Activated T-helper 1 cell treated with anti-CD3 and anti-CD28 coated beads, Interleukin-12 subunit alpha, Interleukin-12 subunit beta, Interleukin-2, Interleukin-4 antibody, amounts not matched to agents 30 ng/mL and 10 ng/mL and 1 ng/mL, durations not matched to agents 14 hours and 24 hours and 36 hours (primary cell): ENCODE results near the gene SNCB. TPM values are rescaled to one million over a fixed set of nuclear protein-coding genes. Genes with fewer than 3 reads are reported as not detected.

Experiments used
- DNase-seq: peaks from one replicate; pipeline ENCODE4 v3.0.0; 2021; ENCODE audit warnings: low spot score
- H3K27ac Mint-ChIP-seq: one replicate; pipeline ENCODE4 v1.8.0; 2021; ENCODE audit warnings: mild to moderate bottlenecking, mixed read lengths
- H3K27me3 Mint-ChIP-seq: one replicate; pipeline ENCODE4 v1.8.0; 2022; ENCODE audit warnings: mild to moderate bottlenecking, moderate library complexity, mixed read lengths; ENCODE audit not compliant: insufficient read depth
- H3K36me3 Mint-ChIP-seq: one replicate; pipeline ENCODE4 v1.8.0; 2021; ENCODE audit warnings: low read depth, mixed read lengths
- H3K4me1 Mint-ChIP-seq: one replicate; pipeline ENCODE4 v1.8.0; 2021; ENCODE audit warnings: low read depth, mixed read lengths
- H3K4me3 Mint-ChIP-seq: one replicate; pipeline ENCODE4 v1.8.0; 2021; ENCODE audit warnings: mild to moderate bottlenecking, moderate library complexity, mixed read lengths
- H3K9me3 Mint-ChIP-seq: one replicate; pipeline ENCODE4 v1.8.0; 2021; ENCODE audit warnings: mixed read lengths
- intact Hi-C: fragments of 100-400 bp; cut with micrococcal nuclease; formaldehyde crosslinking; loops from one replicate; pipeline ENCODE4 v1.15.1; 2024
- total RNA-seq: library from RNA; stranded (reverse); gene quantifications from 2 replicates; pipeline ENCODE4 v1.2.3, GENCODE V29; 2022

Gene SNCB
- total RNA-seq, 1 donor from 2014 or later, result not detected

DNA sequence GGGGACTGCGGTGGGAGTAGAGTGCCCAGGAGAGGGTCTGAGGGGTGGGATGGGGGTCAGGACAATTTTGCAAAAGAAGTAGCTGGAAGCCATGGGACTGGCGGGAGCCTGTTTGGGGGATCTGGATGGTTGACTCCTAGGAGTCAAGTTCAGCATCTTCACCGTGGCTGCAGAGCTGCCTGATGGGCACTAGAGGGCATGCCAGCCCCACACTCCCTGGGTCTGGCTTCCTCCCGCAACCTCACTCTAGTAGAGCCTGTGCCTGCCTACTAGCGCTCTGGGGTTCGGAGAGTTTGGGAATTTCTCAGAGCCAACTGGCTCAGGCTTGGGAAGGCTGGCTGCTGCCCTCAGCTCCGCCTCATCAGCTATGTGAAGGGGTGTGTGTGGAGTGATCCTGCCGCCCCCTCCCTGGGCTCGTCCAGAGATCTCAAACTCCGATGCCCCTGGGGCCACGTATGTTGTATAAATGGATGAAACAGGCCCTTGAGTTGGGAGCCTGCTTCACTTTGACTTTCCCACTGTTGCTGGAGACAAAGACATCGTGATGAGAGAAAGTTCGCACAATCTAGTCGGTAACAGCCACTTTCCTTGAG is 27.8 kb upstream of the SNCB start:
- Mint-ChIP-seq H3K4me3 (peak overlapping the region; percentile 54), H3K36me3 (peaks cover 17% of the 10 kb centered on the region), H3K4me1 (peaks cover 41% of the 10 kb centered on the region), H3K27ac (no peak overlapping the region), H3K27me3 (peaks cover 2% of the 10 kb centered on the region), H3K9me3 (no peaks in the 10 kb centered on the region)
- intact Hi-C loops, result loop anchor here (1.0 to 2.0 kb wide), 3 partner anchors 301 to 454 kb away; partner anchors contain the start of gene ZNF346
- peak; percentile 53 for DNase-seq

DNA sequence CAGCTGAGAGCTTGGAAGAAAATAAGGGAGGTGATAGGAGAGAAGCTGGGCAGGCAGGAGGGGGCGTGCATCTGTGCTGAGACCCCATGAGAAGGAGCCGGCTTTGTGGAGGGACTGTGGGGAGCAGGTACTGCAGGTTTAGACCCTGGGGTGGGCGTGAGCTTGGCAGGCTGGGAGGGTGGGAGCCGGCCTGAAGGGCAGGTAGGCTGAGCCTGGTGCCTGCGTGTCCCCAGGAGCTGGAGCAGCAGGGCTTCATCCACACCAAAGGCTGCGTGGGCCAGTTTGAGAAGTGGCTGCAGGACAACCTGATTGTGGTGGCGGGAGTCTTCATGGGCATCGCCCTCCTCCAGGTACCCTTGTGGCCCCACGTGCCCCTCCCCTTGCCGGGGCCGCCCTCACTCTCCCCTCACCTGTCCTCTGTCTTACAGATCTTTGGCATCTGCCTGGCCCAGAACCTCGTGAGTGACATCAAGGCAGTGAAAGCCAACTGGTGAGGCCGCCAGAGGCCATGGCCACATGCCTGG is 26.2 kb upstream of the SNCB start:
- Mint-ChIP-seq H3K36me3 (peaks cover 19% of the 10 kb centered on the region), H3K27me3 (peaks cover 2% of the 10 kb centered on the region), H3K9me3 (no peaks in the 10 kb centered on the region), H3K4me1 (peaks cover 57% of the 10 kb centered on the region), H3K4me3 (no peak overlapping the region), H3K27ac (peak overlapping the region; percentile 15)
- intact Hi-C loops, result no loop called here
- DNase-seq, result no peak

DNA sequence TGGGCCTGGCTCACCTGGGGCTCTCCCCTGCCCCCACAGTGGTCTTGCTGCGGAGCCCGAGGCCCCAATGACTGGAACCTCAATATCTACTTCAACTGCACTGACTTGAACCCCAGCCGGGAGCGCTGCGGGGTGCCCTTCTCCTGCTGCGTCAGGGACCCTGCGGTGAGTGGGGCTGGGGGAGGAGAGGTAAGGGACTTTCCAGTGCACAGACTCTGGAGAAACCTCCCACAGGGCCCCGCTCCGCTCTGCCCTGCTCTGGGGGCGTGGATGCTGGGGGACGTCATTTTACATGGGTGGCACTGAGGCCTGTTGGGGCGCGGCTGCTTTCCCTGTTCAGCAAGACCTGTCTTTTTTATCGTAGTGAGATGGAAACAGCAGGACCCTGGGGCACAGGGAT is 24.5 kb upstream of the SNCB start:
- peaks cover 2% of the 10 kb centered on the region for H3K27me3 Mint-ChIP-seq
- intact Hi-C loops, result no loop called here
- H3K36me3 Mint-ChIP-seq, result peaks cover 27% of the 10 kb centered on the region
- no peak for DNase-seq
- H3K4me3 Mint-ChIP-seq, result no peak overlapping the region
- no peak overlapping the region for H3K27ac Mint-ChIP-seq
- H3K9me3 Mint-ChIP-seq, result no peaks in the 10 kb centered on the region
- H3K4me1 Mint-ChIP-seq, result peaks cover 60% of the 10 kb centered on the region

DNA sequence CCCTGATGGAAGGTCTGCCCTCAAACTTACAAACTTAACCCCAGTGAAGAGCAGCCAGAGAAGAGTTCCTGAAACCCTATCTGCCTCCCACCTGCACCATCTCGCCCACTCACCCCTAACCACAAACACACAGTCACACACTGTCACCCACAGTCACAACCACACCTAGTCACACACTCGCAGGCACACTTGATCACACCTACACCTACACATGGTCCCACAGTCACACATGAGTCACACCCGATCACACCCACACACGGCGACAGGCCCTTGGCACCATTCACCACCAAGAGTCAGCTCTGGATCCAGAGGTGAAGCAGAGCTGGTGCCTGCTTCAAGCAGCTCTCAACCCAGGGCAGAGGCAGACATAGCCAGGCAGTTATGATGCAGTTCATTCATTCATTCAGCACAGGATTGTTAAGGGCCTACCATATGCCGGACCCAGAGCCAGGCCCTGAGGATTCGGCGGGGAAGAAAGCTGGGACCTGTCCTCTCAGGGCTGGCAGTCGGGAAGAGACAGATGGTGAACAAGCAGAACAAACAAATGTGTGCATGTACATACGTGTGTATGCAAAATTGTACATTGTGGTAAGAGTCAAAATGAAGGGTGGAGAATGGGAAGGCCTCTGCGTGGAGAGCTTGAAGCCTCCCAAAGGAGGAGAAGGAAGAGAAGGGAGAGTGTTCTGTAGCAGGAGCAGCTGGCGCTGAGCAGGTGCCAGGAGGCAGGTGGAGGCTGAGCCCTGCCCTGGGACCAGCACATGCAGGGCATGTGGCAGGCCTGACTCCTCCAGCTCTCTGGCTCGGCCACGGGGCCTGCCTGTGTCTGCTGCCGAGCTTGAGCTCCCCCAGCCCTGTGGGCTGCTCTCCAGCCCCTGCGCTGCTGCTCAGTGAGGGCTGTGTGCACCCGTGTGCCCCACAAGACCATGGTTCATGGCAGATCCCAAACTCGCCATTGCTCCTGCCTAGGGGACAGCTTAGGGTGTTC is 23.4 kb upstream of the SNCB start:
- intact Hi-C loops, result loop anchor here (1.0 kb wide), 1 partner anchor 248 kb away; no protein-coding TSS in a partner anchor
- Mint-ChIP-seq H3K36me3 (peaks cover 31% of the 10 kb centered on the region), H3K9me3 (no peaks in the 10 kb centered on the region), H3K27ac (peak overlapping the region; percentile 90), H3K27me3 (peaks cover 2% of the 10 kb centered on the region), H3K4me3 (peak overlapping the region; percentile 50), H3K4me1 (peaks cover 58% of the 10 kb centered on the region)
- peak; percentile 44 for DNase-seq

DNA sequence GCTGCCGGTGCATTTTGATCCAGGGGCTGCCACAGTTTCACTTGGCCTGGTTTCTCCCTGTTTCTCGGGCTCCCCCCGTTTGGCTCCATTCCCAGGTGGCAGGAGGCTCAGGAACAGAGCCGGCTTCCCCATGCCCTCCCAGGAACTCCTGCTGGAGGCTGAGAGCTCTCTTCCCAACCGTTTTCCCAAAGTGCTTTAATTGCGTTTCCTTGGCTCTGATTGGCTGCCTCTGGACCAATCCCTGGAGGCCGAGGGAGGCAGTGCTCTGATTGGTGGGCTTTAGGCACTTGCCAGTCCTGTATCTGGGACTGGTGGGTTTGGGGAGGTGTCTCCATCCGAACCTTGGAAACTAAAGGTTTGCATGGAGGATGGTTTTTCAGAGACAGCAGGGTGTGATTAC is 21.8 kb upstream of the SNCB start:
- Mint-ChIP-seq H3K4me3 (no peak overlapping the region), H3K9me3 (no peaks in the 10 kb centered on the region), H3K4me1 (peaks cover 54% of the 10 kb centered on the region), H3K27ac (no peak overlapping the region), H3K36me3 (peaks cover 29% of the 10 kb centered on the region), H3K27me3 (peaks cover 2% of the 10 kb centered on the region)
- no peak for DNase-seq
- intact Hi-C loops, result no loop called here

DNA sequence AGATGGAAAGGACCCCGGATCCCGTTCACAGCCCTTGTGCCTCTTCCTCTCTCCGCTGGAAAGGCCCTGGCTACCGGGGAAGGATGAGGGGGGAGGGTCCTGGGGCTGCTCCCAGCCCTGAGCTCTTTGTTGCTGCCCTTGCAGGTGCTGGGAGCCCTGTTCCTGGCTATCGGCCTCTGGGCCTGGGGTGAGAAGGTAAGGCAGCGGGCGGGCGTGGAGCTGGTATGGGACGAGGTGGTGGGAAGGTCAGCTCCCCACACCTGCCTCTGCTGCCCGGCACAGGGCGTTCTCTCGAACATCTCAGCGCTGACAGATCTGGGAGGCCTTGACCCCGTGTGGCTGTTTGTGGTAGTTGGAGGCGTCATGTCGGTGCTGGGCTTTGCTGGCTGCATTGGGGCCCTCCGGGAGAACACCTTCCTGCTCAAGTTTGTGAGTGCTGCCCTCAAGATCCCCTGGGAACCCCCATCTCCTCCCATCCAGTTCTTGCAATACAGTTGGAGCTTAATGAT is 21.2 kb upstream of the SNCB start:
- intact Hi-C loops, result no loop called here
- H3K36me3 Mint-ChIP-seq, result peaks cover 29% of the 10 kb centered on the region
- peaks cover 2% of the 10 kb centered on the region for H3K27me3 Mint-ChIP-seq
- H3K4me3 Mint-ChIP-seq, result no peak overlapping the region
- no peaks in the 10 kb centered on the region for H3K9me3 Mint-ChIP-seq
- peaks cover 60% of the 10 kb centered on the region for H3K4me1 Mint-ChIP-seq
- no peak for DNase-seq
- no peak overlapping the region for H3K27ac Mint-ChIP-seq

DNA sequence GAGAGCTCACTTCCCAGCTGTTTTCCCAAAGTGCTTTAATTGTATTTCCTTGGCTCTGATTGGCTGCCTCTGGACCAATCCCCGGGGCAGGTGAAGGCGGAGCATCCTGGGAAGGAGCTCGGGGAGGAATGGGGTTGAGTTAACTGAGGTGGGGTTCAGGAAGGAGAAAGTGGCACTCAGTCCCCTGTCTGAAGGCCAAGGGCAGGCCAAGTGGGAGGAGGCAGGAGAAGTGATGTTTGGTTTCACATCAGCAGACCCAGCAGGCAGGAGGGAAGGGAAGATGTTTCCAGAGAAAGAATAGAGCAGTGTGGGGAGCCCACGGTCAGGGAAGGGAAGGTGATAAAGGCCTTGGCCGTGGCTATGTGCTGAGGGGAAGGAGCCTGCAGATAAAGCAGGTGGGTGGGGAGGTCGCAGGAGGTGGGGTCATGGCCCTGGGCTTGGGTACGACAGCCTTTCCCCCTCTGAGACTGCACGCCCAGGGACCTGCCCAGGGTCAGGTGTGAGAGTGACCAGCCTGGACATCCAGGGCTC is 20.1 kb upstream of the SNCB start:
- H3K4me3 Mint-ChIP-seq, result no peak overlapping the region
- DNase-seq, result no peak
- no peaks in the 10 kb centered on the region for H3K9me3 Mint-ChIP-seq
- H3K27me3 Mint-ChIP-seq, result peaks cover 2% of the 10 kb centered on the region
- peaks cover 67% of the 10 kb centered on the region for H3K4me1 Mint-ChIP-seq
- H3K36me3 Mint-ChIP-seq, result peaks cover 26% of the 10 kb centered on the region
- intact Hi-C loops, result no loop called here
- H3K27ac Mint-ChIP-seq, result no peak overlapping the region

DNA sequence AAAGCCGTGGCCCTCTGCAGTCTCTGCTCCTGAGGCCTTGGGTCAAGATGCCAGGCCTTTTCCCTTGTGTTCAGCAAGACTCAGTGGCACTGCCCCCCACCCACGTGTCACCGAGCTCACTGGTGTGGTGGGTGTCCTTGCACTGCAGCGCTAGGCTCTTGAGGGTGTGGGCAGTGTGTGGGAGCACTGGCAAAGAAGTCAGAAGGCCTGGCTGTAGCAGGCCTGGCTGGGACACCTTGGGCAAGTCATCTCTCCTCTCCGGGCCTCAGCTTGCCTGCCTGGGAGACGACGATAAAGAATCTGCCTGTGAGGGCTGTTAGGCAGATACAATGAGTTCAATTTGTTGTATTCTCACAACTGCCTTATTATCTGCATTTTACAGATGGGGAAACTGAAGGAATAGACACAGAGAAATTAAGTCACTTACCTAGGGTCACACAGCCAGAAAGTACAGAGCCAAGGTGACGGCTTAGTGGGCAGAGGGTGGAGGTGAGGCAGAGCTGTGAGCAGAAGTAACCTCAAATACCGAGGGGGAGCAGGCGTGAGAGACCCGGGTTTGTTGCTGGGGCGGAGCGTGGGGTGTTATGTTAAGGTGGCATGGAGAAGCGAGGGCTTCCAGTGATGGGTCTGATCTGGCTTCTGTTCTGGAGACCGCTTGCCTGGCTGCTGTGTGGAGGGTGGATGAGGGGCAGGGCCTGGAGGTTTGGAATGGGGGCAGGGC is 18.3 kb upstream of the SNCB start:
- Mint-ChIP-seq H3K9me3 (no peaks in the 10 kb centered on the region), H3K36me3 (peaks cover 21% of the 10 kb centered on the region), H3K27ac (peak overlapping the region; percentile 65), H3K4me1 (peaks cover 63% of the 10 kb centered on the region), H3K27me3 (peaks cover 2% of the 10 kb centered on the region), H3K4me3 (peak overlapping the region; percentile 86)
- intact Hi-C loops, result loop anchor here (5.0 kb wide), 2 partner anchors 231 to 1504 kb away; partner anchors contain the start of genes CLTB and NHP2
- DNase-seq, result no peak

DNA sequence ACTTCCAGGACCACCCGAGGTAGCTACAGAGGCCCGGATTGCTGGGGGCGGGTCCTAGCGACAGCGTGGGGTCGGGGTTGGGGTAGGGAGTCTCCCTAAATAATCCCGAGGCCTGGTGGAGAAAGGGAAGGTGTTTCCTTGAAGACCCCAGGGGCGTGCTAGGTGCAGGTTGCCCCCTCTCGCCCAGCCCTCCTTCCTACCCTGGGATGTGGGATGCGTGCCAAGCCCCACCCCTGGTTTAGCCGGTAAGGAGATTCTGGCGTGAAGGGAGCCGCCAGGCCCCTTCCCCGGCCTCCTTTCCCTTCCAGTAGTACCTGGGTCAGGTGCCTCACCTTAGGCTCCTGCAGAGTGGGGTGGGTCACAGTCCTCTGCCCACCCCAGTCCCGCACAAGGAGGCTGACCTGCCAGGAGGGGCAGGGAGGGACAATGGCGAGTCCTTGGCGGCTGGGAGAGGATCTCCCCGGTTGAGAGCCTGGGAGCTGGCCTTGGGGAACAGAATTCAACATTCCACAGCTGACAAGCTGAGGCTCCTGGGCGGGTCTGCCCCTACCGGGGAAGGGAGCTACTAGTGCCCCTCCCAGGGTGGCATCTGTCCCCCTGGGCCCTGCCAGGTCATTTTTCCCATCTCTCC is 17.6 kb upstream of the SNCB start:
- Mint-ChIP-seq H3K27me3 (no peaks in the 10 kb centered on the region), H3K4me1 (peaks cover 56% of the 10 kb centered on the region), H3K4me3 (peak overlapping the region; percentile 86), H3K9me3 (no peaks in the 10 kb centered on the region), H3K27ac (peak overlapping the region; percentile 48), H3K36me3 (peaks cover 15% of the 10 kb centered on the region)
- intact Hi-C loops, result loop anchor here (1.0 to 5.0 kb wide), 14 partner anchors 18 to 1504 kb away; partner anchors contain the start of genes CLTB, EIF4E1B, FAF2 and FGFR4
- no peak for DNase-seq

DNA sequence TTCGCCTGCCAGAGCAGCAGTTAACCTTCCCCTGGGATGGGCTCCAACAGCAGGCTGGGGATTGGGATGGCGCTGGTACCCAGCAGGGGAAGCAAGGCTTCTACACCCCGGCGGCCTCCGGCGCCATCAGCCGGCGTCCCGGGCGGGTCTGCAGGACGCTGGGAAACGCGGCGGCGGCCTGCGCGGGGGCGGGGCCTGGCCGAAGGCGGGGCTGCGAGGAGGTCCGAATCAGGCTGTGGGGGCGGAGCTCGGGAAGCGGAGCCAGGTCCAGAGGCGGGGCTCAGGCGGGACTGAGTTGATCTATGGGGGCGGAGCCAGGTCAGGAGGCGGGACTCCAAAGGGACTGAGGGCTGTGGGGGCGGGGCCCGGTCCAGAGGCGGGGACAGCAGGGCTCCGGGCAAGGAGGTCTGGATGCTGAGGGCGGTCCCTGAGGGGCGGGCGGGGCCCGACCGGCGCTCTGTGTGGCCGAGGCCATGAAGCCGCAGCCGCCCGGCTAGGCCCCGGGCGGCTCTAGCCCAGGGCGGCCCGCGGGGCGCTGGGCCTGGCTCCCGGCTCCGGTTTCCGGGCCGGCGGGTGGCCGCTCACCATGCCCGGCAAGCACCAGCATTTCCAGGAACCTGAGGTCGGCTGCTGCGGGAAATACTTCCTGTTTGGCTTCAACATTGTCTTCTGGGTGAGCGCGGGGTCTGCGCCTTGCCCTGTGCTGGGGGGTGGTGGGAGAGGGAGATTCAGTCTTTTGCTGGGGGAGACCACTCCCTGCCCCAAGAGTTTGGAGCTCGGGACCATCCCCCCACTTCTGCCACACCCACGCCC is 16.9 kb upstream of the SNCB start, which contains the start of gene TSPAN17:
Gene TSPAN17, plus strand, starts transcription at position 455 of the 813 bp plus-strand sequence. Its CDS starts 132 bp downstream, at position 587.
- Mint-ChIP-seq H3K4me3 (peak within 1 kb of the TSS; percentile 88), H3K9me3 (no peaks in the 10 kb centered on the region), H3K27me3 (no peaks in the 10 kb centered on the region), H3K27ac (peak within 1 kb of the TSS; percentile 93), H3K36me3 (peaks cover 13% of the 10 kb centered on the region), H3K4me1 (peaks cover 49% of the 10 kb centered on the region)
- intact Hi-C loops, result loop anchor here (1.0 to 5.0 kb wide), 14 partner anchors 17 to 1505 kb away; partner anchors contain the start of genes CLTB, EIF4E1B, FAF2 and FGFR4
- peak; percentile 99 for DNase-seq

DNA sequence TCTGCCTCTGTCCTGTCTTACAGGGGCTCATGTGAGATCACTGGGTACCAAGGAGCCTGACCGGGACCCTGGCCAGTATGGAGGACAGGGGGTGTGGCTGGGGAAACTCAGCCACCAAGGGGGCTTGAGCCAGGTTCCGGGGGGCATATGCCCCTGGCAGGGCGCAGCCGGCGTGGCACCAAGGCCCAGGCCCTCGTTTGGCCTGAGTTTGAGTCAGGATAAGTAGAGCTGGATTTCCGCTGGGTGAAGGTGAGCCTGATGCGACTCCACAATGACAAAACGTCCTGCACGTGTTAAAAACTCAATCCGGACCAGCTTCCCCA is 16.3 kb upstream of the SNCB start:
- H3K4me1 Mint-ChIP-seq, result peaks cover 43% of the 10 kb centered on the region
- peak overlapping the region; percentile 88 for H3K4me3 Mint-ChIP-seq
- H3K27ac Mint-ChIP-seq, result peak overlapping the region; percentile 93
- intact Hi-C loops, result loop anchor here (1.0 to 5.0 kb wide), 14 partner anchors 16 to 1506 kb away; partner anchors contain the start of genes CLTB, EIF4E1B, FAF2 and FGFR4
- DNase-seq, result no peak
- H3K36me3 Mint-ChIP-seq, result peaks cover 13% of the 10 kb centered on the region
- H3K27me3 Mint-ChIP-seq, result no peaks in the 10 kb centered on the region
- H3K9me3 Mint-ChIP-seq, result no peaks in the 10 kb centered on the region
